OCI-LY7 (cell line): ENCODE measurements around the gene HOOK2.

ENCODE experiments used
- CTCF ChIP-seq: fragments of 200-600 bp; sonication (generic); conservative IDR thresholded peaks from 2 replicates; pipeline ENCODE4 v1.5.1; 2014; ENCODE audit warnings: mild to moderate bottlenecking, antibody characterized with exemption, low read length, moderate library complexity, mixed read lengths
- EZH2phosphoT487 ChIP-seq: fragments of 200-600 bp; sonication (generic); IDR thresholded peaks from 2 replicates; pipeline ENCODE4 v1.6.1; 2018; ENCODE audit warnings: low read depth, borderline replicate concordance, mild to moderate bottlenecking, mixed run types, antibody characterized with exemption, low read length, moderate library complexity, mixed read lengths

- no peak for TF ChIP-seq CTCF
- TF ChIP-seq EZH2phosphoT487: no peak
Observed at GRCh38 chr19:12793290-12794195, 18.2 kb upstream of the HOOK2 start.
